HG02938 (cell line): ENCODE results near the gene VASH2.

Source experiments
- ATAC-seq: cut with Tn5 transposase; IDR thresholded peaks from one replicate; pipeline ENCODE4 v1.9.1; 2021; ENCODE audit warnings: mild to moderate bottlenecking, moderate library complexity; ENCODE audit not compliant: unreplicated experiment

VASH2 gene

GRCh38 chr1:212928323-212929291 lies 21.7 kb upstream of the VASH2 start:
- peak; percentile 48 for ATAC-seq

DNA sequence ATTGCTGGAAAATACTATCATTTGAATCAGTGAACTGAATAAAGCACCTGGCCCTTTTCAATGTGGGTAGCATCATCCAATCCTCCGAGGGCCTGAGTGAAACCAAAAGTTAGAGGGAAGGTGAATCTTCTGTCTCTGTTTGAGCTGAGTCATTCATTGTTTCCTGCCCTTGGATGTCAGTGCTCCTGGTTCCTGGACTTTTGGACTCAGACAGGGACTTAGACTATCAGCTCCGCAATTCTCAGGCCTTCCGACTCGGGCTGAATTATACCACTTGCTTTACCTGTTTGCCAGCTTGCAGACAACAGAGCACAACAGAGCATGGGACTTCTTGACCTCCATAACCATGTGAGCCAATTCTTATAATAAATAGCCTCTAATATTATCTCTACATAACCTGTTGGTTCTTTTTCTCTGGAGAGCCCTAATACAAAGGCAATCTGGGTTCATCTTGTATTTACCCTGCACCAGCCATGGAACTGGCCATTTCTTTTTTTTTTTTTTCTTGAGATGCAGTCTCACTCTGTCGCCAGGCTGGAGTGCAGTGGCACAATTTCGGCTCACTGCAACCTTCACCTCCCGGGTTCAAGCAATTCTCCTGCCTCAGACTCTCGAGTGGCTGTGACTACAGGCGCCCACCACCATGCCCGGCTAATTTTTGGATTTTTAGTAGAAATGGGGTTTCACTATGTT lies 19.2 kb upstream of the VASH2 start:
- peak; percentile 54 for ATAC-seq

GRCh38 chr1:212933815-212934471 lies 16.4 kb upstream of the VASH2 start:
- no peak for ATAC-seq

DNA sequence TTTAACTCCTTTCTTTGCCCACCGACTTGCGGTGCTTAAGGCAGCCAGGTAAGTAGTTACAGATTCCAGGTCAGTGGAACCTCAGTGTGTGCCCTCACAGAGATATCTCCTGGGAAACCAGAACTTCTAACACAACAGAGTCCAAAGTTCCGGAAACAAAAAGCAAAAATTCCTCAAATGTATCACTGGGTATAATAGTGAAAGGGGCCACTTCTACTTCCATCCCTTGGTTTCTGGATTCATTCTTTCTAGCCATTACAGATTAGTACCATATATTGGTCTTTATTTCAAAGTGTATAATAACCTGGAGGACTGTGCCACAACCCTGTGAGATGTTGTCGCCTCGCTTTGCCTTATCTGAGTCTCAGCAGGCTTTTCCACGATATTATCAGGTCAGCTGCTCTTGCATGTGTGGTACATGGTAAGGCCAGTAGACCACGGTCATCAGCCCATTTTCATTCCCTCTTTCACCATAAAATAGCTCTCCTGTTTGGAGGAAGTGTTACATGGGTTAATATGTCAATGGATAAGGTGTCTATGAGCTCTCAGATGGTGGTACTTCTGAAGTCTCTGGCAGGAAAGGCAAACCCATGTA lies 14.9 kb upstream of the VASH2 start:
- ATAC-seq, result no peak

- no peak for ATAC-seq
These were observed 13.3 kb upstream of the VASH2 start for GRCh38 chr1:212937034-212937433.

GRCh38 chr1:212938846-212939245 lies 11.5 kb upstream of the VASH2 start:
- no peak for ATAC-seq

- ATAC-seq, result no peak
These were observed 8.9 kb upstream of the VASH2 start for GRCh38 chr1:212941452-212941851.

GRCh38 chr1:212942679-212943392 lies 7.5 kb upstream of the VASH2 start:
- ATAC-seq, result no peak

DNA sequence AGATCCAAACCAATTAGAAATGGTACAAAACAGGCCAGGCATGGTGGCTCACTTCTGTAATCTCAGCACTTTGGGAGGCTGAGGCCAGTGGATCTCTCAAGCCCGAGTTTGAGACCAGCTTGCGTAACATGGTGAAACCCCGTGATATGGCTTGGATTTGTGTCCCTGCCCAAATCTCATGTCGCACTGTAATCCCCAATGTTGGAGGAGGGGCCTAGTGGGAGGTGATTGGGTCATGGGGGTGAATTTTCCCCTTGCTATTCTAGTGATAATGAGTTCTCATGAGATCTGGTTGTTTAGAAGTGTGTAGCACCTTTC lies 7.0 kb upstream of the VASH2 start:
- no peak for ATAC-seq

GRCh38 chr1:212944229-212944901 lies 6.0 kb upstream of the VASH2 start:
- ATAC-seq, result no peak

DNA sequence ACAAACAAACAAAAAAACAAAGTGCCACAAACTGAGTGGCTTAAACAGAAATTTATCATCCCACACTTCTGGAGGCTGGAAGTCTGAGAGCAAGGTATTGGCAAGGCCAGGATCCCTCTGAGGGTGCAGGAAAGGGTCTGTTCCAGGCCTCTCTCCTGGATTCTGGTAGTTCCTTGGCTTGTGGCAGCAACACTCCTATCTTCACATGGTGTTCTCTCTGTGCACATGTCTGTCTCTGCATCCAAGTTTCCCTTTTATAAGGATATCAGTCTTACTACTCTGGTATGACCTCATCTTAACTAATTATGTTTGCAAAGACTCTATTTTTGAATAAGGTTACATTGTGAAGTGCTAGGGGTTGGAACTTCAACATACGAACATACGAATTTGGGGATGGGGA lies 5.3 kb upstream of the VASH2 start:
- no peak for ATAC-seq

DNA sequence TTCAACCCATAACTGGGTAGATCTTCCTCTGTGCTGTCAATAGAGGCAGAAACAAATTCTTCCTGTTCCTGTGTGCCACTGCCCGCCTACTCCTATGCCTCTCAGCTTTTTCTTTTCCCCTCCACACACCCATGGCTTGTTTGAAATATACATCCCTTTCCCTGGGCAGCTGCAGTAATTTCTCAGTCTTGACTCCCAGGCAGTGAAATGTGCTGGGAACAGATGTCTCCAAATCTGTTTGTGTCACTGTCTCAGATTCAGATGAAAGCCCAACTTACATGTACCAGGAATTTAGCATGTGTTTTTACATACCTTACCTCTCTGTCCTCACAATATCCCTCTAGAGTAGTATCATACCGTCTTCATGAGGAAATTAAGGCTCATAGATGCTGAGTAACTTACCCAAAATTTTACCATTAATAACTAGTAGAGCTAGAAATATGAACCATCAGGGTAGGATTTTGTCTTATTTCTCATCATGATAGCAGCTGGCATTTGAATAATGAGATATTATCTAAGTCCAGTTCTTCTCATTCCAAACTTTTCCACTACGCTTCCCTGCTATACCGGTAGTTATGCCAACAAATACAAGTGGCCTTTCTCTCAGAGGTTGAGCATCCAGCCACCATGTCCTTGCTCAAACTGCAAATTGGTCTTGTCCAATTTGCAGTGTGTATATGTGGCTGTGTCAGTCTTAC lies 4.7 kb upstream of the VASH2 start:
- ATAC-seq, result no peak

- ATAC-seq, result no peak
These were observed 3.5 kb upstream of the VASH2 start for GRCh38 chr1:212946872-212947271.

DNA sequence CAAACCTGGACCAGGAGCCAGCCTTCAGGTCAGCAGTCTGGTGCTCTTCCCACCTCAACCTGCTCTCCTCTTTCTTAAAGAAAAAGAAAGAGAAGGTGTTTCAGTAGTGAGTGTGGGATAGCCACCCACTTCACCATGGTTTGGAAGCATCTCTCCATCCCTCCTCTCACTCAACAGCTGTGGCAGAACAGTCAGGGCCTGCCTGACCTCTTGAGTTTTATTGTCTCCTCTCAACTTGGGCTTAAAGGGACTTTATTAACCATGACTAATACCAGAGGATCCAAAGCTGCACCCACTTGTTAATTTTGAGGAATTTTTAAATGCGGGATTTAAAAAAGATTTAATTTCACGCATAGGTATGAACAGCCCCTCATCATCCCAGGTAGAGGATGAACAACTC lies 570 bp upstream of the VASH2 start:
- no peak for ATAC-seq

DNA sequence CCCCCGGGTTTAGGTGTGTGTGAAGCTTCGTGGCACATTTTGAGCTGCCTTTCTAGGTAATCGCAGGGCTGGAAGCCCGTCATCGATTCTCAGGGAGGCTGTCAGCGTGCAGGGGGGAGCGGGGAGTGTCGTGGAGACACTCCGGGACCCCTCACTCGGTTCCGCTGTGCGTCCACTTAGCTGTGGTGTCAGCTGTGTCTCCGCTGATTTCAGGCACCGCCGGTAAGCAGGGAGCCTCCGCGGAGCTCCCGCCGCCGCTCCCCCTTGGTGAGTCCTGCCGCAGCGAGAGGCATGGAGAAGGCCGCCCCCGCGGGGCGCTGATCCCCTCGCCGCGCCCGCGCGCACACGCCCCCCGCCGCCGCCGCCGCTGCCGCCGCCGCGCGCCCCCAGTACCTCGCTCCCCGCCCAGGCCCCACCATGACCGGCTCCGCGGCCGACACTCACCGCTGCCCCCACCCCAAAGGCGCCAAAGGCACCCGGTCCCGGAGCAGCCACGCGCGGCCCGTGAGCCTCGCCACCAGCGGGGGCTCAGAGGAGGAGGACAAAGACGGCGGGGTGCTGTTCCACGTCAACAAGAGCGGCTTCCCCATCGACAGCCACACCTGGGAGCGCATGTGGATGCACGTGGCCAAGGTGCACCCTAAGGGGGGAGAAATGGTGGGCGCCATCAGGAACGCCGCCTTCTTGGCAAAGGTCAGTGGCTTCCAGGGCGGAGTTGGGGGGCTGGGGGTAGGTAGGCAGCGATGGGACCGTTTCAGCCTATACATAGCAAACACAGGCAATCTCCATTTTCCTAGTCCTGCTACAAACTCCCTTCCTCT lies 995 bp downstream of the VASH2 start:
- no peak for ATAC-seq

GRCh38 chr1:212951947-212952640 lies 1.8 kb downstream of the VASH2 start:
- ATAC-seq, result no peak

- no peak for ATAC-seq
These were observed 2.3 kb downstream of the VASH2 start for GRCh38 chr1:212952641-212952976.

- no peak for ATAC-seq
These were observed 3.0 kb downstream of the VASH2 start for GRCh38 chr1:212953321-212953720.
